HG03432 (cell line): ENCODE results near the gene LDB1.

Source experiments
- ATAC-seq: cut with Tn5 transposase; IDR thresholded peaks from one replicate; pipeline ENCODE4 v1.9.1; 2021; ENCODE audit warnings: mild to moderate bottlenecking, moderate library complexity; ENCODE audit not compliant: unreplicated experiment

LDB1 gene

DNA sequence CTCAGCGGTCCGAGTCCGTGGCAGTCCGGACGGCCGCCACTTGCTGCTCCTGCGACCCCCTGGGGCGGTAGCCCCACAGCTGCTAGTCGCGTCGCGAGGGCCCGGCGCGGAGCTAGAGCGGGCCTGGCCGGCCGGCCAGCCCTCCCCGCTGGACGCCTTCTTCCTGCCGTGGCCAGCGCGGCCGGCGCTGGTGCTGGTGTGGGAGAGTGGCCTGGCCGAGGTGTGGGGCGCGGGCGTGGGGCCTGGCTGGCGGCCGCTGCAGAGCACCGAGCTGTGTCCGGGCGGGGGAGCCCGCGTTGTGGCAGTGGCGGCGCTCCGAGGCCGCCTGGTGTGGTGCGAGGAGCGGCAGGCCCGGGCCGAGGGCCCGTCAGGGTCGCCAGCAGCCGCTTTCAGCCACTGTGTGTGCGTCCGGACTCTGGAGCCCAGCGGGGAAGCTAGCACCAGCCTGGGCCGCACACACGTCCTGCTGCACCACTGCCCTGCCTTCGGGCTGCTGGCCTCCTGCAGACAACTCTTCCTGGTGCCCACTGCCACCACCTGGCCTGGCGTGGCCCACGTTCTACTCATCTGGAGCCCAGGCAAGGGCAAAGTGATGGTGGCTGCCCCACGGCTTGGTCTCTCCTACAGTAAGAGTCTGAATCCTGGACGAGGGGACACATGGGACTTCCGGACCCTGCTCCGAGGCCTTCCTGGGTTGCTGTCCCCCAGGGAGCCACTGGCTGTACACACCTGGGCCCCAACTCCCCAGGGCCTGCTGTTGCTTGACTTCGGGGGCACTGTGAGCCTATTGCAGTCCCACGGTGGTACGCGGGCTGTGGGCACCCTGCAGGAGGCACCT is 54.4 kb downstream of the LDB1 start:
- ATAC-seq = no peak

DNA sequence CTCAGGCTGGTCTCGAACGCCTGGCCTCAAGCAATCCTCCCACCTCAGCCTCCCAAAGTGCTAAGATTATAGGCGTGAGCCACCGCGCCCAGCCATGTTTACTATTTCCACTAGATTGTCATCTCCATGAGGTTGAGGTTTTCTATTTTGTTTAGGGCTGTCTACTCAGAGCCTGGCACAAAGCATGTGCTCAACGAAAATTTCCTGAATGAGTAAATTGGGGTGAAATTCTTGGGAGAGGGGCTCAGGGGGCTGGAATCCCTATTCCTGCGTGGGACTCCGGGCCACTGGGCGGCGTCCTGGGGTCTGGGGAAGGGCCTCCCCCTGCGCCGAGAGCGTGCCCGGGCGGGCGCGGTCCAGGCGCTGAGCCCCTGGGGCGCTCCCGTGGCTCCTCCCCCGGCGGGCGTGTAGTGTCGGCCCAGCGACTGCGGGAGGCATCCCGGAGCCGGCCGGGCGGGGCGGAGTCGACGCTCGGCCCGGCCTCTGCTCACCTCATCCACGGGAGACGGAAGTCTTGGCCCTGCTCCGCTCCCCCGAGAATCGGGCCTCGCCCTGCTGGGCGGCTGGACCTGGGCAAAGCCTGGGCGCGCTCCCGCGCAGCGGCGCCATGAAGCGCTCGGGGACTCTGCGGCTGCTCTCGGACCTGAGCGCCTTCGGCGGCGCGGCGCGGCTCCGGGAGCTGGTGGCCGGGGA is 55.2 kb downstream of the LDB1 start, which contains the start of gene HPS6:
TSS of gene HPS6 (plus strand) at position 482 of the 693 bp plus-strand sequence. CDS start at position 608, 126 bp downstream.
- ATAC-seq = peak; percentile 97

DNA sequence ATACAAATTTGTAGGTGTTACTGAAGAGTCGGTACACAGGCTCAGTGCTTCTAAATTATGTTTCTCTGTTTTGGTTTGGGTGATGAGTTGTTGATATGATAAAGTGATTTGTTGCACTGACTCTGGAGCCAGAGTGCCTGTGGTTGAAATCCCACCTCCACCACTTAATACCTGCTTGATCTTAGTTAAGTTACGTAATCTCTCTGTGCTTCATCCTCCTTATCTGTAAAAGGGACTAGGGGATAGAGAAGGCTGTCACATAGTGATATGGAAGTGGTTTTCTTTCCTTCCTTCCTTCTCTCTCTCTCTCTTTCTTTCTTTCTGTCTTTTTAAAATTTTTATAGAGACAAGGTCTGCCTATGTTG is 55.7 kb downstream of the LDB1 start:
- no peak for ATAC-seq

DNA sequence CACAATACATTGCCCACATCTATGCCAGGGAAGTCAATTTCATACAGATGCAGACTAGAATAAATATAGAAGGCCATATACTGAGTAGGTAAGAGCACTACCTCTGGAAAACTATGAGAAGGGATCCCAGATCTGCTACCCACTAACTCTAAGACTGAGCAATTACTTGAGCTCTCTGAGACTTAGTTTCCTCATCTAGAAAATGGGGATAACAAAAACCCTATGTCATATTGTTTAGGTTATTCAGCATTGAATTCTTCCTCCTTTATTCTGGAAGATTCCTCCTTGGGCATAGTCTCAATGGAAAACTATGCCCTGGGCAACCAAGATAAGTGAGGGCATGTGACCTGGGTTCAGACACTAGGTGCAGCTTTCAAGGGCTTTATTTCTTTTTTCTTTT is 60.2 kb downstream of the LDB1 start:
- ATAC-seq = no peak
